Nephron (organoid): ENCODE data around the gene ZBED4.

Experiments used
- H3K27ac Mint-ChIP-seq, 3 experiments: 2 replicates each; pipeline ENCODE4 v1.8.0; 2020; ENCODE audit warnings: mixed read lengths in 3 of 3, mild to moderate bottlenecking in 2 of 3, moderate library complexity in 1 of 3
- H3K27me3 Mint-ChIP-seq: 2 replicates; pipeline ENCODE4 v1.8.0; 2021; ENCODE audit warnings: low read depth, mild to moderate bottlenecking, moderate library complexity, mixed read lengths
- H3K36me3 Mint-ChIP-seq: 2 replicates; pipeline ENCODE4 v1.8.0; 2020; ENCODE audit warnings: low read depth, mixed read lengths
- H3K4me1 Mint-ChIP-seq: 2 replicates; pipeline ENCODE4 v1.8.0; 2020; ENCODE audit warnings: mixed read lengths
- H3K4me3 Mint-ChIP-seq, 3 experiments: 2 replicates each; pipeline ENCODE4 v1.8.0; 2020; ENCODE audit warnings: mild to moderate bottlenecking in 3 of 3, mixed read lengths in 3 of 3, moderate library complexity in 2 of 3
- H3K9me3 Mint-ChIP-seq: 2 replicates; pipeline ENCODE4 v1.8.0; 2020; ENCODE audit warnings: mixed read lengths
- CTCF ChIP-seq, 3 experiments: fragments of 200-600 bp; sonication (generic); IDR thresholded peaks; one replicate each; pipeline ENCODE4 v1.5.0; 2021; ENCODE audit warnings: antibody characterized with exemption in 3 of 3; ENCODE audit not compliant: unreplicated experiment in 3 of 3

The ZBED4 gene

GRCh38 chr22:49852898-49853894, at the start of gene ZBED4:
Gene ZBED4 (plus strand): TSS chr22:49853844. CDS start chr22:49883663, 29,819 bp downstream.
- H3K36me3 Mint-ChIP-seq: no peaks in the 10 kb centered on the region
- H3K27me3 Mint-ChIP-seq: peaks cover 44% of the 10 kb centered on the region
- peak within 1 kb of the TSS; percentile 86 to 96 (median 94) for H3K27ac Mint-ChIP-seq
- peak within 1 kb of the TSS; percentile 95 to 97 (median 96) for H3K4me3 Mint-ChIP-seq
- H3K9me3 Mint-ChIP-seq: no peaks in the 10 kb centered on the region
- H3K4me1 Mint-ChIP-seq: peaks cover 24% of the 10 kb centered on the region
- no peak for TF ChIP-seq CTCF (IDR thresholded peaks at IDR 0.05; ENCODE audit: unreplicated experiment in 3 of 3)

- Mint-ChIP-seq H3K4me1 (peaks cover 30% of the 10 kb centered on the region), H3K27ac (no peak overlapping the region), H3K27me3 (no peaks in the 10 kb centered on the region), H3K4me3 (no peak overlapping the region), H3K36me3 (peaks cover 64% of the 10 kb centered on the region), H3K9me3 (peaks cover 4% of the 10 kb centered on the region)
- no peak for TF ChIP-seq CTCF (IDR thresholded peaks at IDR 0.05; ENCODE audit: unreplicated experiment in 3 of 3)
These were observed 46.5 kb upstream of the ZBED4 start for GRCh38 chr22:49807129-49807528.

- peaks cover 68% of the 10 kb centered on the region for H3K36me3 Mint-ChIP-seq
- no peak overlapping the region for H3K4me3 Mint-ChIP-seq
- no peaks in the 10 kb centered on the region for H3K27me3 Mint-ChIP-seq
- no peak overlapping the region for H3K27ac Mint-ChIP-seq
- peaks cover 4% of the 10 kb centered on the region for H3K9me3 Mint-ChIP-seq
- TF ChIP-seq CTCF (IDR thresholded peaks at IDR 0.05; ENCODE audit: unreplicated experiment in 3 of 3): no peak
- peaks cover 30% of the 10 kb centered on the region for H3K4me1 Mint-ChIP-seq
These were observed 45.6 kb upstream of the ZBED4 start for GRCh38 chr22:49807780-49808708.

- TF ChIP-seq CTCF (IDR thresholded peaks at IDR 0.05; ENCODE audit: unreplicated experiment in 3 of 3): no peak
- Mint-ChIP-seq H3K27ac (no peak overlapping the region), H3K36me3 (peaks cover 71% of the 10 kb centered on the region), H3K4me3 (no peak overlapping the region), H3K9me3 (peaks cover 4% of the 10 kb centered on the region), H3K27me3 (no peaks in the 10 kb centered on the region), H3K4me1 (peaks cover 26% of the 10 kb centered on the region)
These were observed 43.2 kb upstream of the ZBED4 start for GRCh38 chr22:49810363-49811019.

GRCh38 chr22:49811020-49811791, 42.4 kb upstream of the ZBED4 start:
- Mint-ChIP-seq H3K4me3 (no peak overlapping the region), H3K27ac (no peak overlapping the region), H3K9me3 (peaks cover 4% of the 10 kb centered on the region), H3K4me1 (peaks cover 24% of the 10 kb centered on the region), H3K36me3 (peaks cover 74% of the 10 kb centered on the region), H3K27me3 (no peaks in the 10 kb centered on the region)
- TF ChIP-seq CTCF (IDR thresholded peaks at IDR 0.05; ENCODE audit: unreplicated experiment in 3 of 3): no peak
